Mucosa of descending colon (tissue), 3 donors: ENCODE results near the gene PPP2R5B. TPM values are rescaled to one million over a fixed set of nuclear protein-coding genes. Genes with fewer than 3 reads are reported as not detected.
"Not testable (repeated sequence)": the region's sequence is repeated elsewhere in the genome, so short reads cannot be mapped to it uniquely, and the experiment has no call there.

Experiments used
- ATAC-seq: fragments of 200-7000 bp; cut with Tn5 transposase; one replicate; pipeline ENCODE4 v1.9.1; 2020; ENCODE audit warnings: mild to moderate bottlenecking, moderate library complexity
- DNase-seq, 3 donors: peaks; one replicate each; pipeline ENCODE4 v3.0.0-alpha.2; 2020
- H3K36me3 ChIP-seq: fragments of 200-600 bp; one replicate; pipeline ENCODE4 v1.8.0; 2021; ENCODE audit warnings: low read depth, mild to moderate bottlenecking
- H3K4me1 ChIP-seq: fragments of 200-600 bp; one replicate; pipeline ENCODE4 v1.8.0; 2021; ENCODE audit warnings: low read depth, mild to moderate bottlenecking
- H3K4me3 ChIP-seq: fragments of 200-600 bp; one replicate; pipeline ENCODE4 v1.8.0; 2021; ENCODE audit warnings: mild to moderate bottlenecking
- H3K9me3 ChIP-seq: fragments of 200-600 bp; one replicate; pipeline ENCODE4 v1.8.0; 2021; ENCODE audit warnings: mild to moderate bottlenecking
- intact Hi-C, 2 donors: fragments of 100-400 bp; cut with DNase I in 1 of 2; cut with micrococcal nuclease in 1 of 2; formaldehyde crosslinking; loops; one replicate each; pipeline versions ENCODE4 v1.11.0 to v1.11.1; 2022; cut with DNase I, micrococcal nuclease
- microRNA-seq: library from miRNA; unstranded; fragments of <30 nt; microRNA quantifications from one replicate; pipeline ENCODE4, GENCODE V29; 2019
- total RNA-seq, 3 donors: library from RNA; stranded (reverse); fragmentation: NEBNext Ultra II Directional in 2 of 3; extraction: Animal tissue kit (Norgen Biotek cat#: 25700) in 2 of 3; gene quantifications; one replicate each; pipeline versions ENCODE4 v1.2.1 to v1.2.4, GENCODE V29; 2021 to 2023
- TF ChIP-seq, protein P1 (sequence below): fragments of 200-600 bp; IDR thresholded peaks from one replicate; pipeline ENCODE4 v1.8.0; 2022; ENCODE audit warnings: antibody characterized with exemption, mild to moderate bottlenecking
- donor health status: DM: no; HTN: no; CAD: no; lungs with moderate emphysema.
- donor health status: DM: no; HTN: no; CAD: no.
- donor health status: DM: no; HTN: yes; CAD: no.

Gene PPP2R5B
- total RNA-seq, 3 donors from 2014 or later = 23.0 to 39.7 (median 23.2) TPM

DNA sequence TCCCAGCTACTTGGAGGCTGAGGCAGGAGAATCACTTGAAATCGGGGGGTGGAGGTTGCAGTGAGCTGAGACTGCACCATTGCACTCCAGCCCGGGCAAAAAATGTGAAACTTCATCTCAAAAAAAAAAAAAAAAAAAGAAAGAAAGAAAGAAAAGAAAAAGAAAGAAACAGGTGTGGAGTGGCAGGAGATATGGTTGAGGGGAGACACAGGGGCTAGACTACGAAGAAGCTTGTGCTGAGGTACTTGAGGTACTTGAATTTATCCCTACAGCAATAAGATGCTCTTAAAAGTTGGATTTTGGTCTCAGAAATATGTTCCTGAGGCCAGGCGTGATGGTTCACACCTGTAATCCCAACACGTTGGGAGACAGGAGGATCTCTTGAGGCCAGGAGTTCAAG lies 49.6 kb downstream of the PPP2R5B start:
- no peaks in the 10 kb centered on the region for H3K9me3 ChIP-seq
- DNase-seq (no peak), ATAC-seq (no peak)
- no peaks in the 10 kb centered on the region for H3K36me3 ChIP-seq
- TF ChIP-seq, protein P1, sequence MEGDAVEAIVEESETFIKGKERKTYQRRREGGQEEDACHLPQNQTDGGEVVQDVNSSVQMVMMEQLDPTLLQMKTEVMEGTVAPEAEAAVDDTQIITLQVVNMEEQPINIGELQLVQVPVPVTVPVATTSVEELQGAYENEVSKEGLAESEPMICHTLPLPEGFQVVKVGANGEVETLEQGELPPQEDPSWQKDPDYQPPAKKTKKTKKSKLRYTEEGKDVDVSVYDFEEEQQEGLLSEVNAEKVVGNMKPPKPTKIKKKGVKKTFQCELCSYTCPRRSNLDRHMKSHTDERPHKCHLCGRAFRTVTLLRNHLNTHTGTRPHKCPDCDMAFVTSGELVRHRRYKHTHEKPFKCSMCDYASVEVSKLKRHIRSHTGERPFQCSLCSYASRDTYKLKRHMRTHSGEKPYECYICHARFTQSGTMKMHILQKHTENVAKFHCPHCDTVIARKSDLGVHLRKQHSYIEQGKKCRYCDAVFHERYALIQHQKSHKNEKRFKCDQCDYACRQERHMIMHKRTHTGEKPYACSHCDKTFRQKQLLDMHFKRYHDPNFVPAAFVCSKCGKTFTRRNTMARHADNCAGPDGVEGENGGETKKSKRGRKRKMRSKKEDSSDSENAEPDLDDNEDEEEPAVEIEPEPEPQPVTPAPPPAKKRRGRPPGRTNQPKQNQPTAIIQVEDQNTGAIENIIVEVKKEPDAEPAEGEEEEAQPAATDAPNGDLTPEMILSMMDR = no peak
- intact Hi-C loops = no loop called here
- H3K4me3 ChIP-seq = no peak overlapping the region
- peaks cover 9% of the 10 kb centered on the region for H3K4me1 ChIP-seq

DNA sequence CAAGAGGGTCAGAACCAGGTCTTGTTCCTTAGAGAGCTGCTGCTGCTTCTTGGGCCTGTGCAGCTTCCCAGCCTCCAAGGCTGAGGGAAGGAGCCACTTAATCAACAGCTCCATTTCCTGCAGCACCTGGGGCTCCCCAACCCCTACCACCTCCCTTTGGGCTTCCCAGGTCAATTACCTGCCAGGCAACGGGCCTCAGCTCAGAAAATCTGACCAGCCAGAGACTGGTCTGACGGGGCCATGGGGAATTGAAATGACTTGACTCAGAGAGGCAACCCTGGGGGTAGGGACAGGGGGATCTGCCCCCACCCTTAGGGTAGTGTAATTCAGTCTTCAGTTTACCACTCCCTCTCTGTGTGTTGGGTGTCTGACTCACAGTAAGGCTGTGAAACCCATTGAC lies 52.2 kb downstream of the PPP2R5B start:
- no peak for ATAC-seq
- no peak overlapping the region for H3K4me3 ChIP-seq
- TF ChIP-seq, protein P1 = no peak
- peak in 1 of 3 donors; percentile 5 for DNase-seq
- intact Hi-C loops = no loop called here
- no peaks in the 10 kb centered on the region for H3K9me3 ChIP-seq
- H3K36me3 ChIP-seq = no peaks in the 10 kb centered on the region
- H3K4me1 ChIP-seq = peaks cover 6% of the 10 kb centered on the region

DNA sequence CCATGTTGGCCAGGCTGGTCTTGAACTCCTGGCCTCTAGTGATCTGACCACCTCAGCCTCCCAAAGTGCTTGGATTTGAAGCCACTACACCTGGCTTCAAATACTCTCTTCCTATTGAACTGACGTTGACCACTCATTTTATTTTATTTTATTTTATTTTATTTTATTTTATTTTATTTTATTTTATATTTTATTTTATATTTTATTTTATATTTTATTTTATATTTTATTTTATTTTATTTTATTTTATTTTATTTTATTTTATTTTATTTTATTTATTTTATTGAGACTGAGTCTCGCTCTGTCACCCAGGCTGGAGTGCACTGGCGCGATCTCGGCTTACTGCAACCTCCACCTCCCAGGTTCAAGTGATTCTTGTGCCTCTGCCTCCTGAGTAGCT lies 58.9 kb downstream of the PPP2R5B start:
- H3K36me3 ChIP-seq, H3K4me3 ChIP-seq, DNase-seq, ATAC-seq, H3K4me1 ChIP-seq, intact Hi-C loops, H3K9me3 ChIP-seq: not testable (repeated sequence)

Small RNA genes lying within 50 kb of the gene (microRNA-seq; reads per million reads assigned to microRNA genes)
- not detected for gene MIR6749
- not detected for gene MIR6750

Other genes with a start within 250 kb of the PPP2R5B start
- gene NRXN2, start 201.5 kb upstream of the PPP2R5B start, total RNA-seq = 10 to 100 TPM in 1 of 3 donors, 1 to 10 TPM in 2; 3.9 to 42.0 (median 6.9) TPM
- 10 to 100 TPM in 1 of 3 donors, 1 to 10 TPM in 2; 3.3 to 25.6 (median 9.7) TPM for gene RASGRP2, start 180.5 kb upstream of the PPP2R5B start, total RNA-seq
- 10 to 100 TPM in 1 of 3 donors, 1 to 10 TPM in 2; 2.0 to 21.1 (median 2.8) TPM for gene PYGM, start 164.7 kb upstream of the PPP2R5B start, total RNA-seq
- 100 to 1,000 TPM; 223 to 317 (median 241) TPM for gene SF1, start 146.1 kb upstream of the PPP2R5B start, total RNA-seq
- gene MAP4K2, start 121.5 kb upstream of the PPP2R5B start, total RNA-seq = 10 to 100 TPM in 2 of 3 donors, 1 to 10 TPM in 1; 8.7 to 16.8 (median 14.1) TPM
- 10 to 100 TPM; 19.3 to 26.4 (median 21.9) TPM for gene MEN1, start 114.1 kb upstream of the PPP2R5B start, total RNA-seq
- 10 to 100 TPM; 24.3 to 73.1 (median 32.3) TPM for gene CDC42BPG, start 80.0 kb upstream of the PPP2R5B start, total RNA-seq
- 10 to 100 TPM; 58.3 to 85.9 (median 81.5) TPM for gene EHD1, start 46.1 kb upstream of the PPP2R5B start, total RNA-seq
- gene ATG2A, start 7.5 kb upstream of the PPP2R5B start, total RNA-seq = 10 to 100 TPM; 35.4 to 39.8 (median 36.6) TPM
- not detected for gene GPHA2, start 11.2 kb downstream of the PPP2R5B start, total RNA-seq
- gene MAJIN, start 47.4 kb downstream of the PPP2R5B start, total RNA-seq = not detected
- gene BATF2, start 72.3 kb downstream of the PPP2R5B start, total RNA-seq = 10 to 100 TPM; 12.7 to 25.3 (median 18.0) TPM
- gene ARL2, start 89.5 kb downstream of the PPP2R5B start, total RNA-seq = 10 to 100 TPM; 70.1 to 90.6 (median 71.4) TPM
- gene SNX15, start 102.8 kb downstream of the PPP2R5B start, total RNA-seq = 10 to 100 TPM; 28.5 to 46.6 (median 42.8) TPM
- gene SAC3D1, start 116.5 kb downstream of the PPP2R5B start, total RNA-seq = 10 to 100 TPM in 2 of 3 donors, 1 to 10 TPM in 1; 8.5 to 13.1 (median 11.8) TPM
- 10 to 100 TPM in 2 of 3 donors, 1 to 10 TPM in 1; 6.9 to 57.7 (median 32.6) TPM for gene NAALADL1, start 133.9 kb downstream of the PPP2R5B start, total RNA-seq
- 10 to 100 TPM in 1 of 3 donors, 1 to 10 TPM in 2; 2.9 to 14.6 (median 4.8) TPM for gene CDCA5, start 159.4 kb downstream of the PPP2R5B start, total RNA-seq
- 10 to 100 TPM; 36.3 to 50.6 (median 42.6) TPM for gene ZFPL1, start 159.5 kb downstream of the PPP2R5B start, total RNA-seq
- gene VPS51, start 171.5 kb downstream of the PPP2R5B start, total RNA-seq = 100 to 1,000 TPM; 149 to 200 (median 156) TPM
- 10 to 100 TPM; 13.1 to 25.7 (median 23.6) TPM for gene TM7SF2, start 187.2 kb downstream of the PPP2R5B start, total RNA-seq
- gene ZNHIT2, start 193.0 kb downstream of the PPP2R5B start, total RNA-seq = 1 to 10 TPM; 5.1 to 8.3 (median 6.0) TPM
- gene FAU, start 197.4 kb downstream of the PPP2R5B start, total RNA-seq = 100 to 1,000 TPM; 680 to 873 (median 705) TPM
- 10 to 100 TPM; 42.6 to 48.5 (median 45.4) TPM for gene MRPL49, start 197.6 kb downstream of the PPP2R5B start, total RNA-seq
- gene SYVN1, start 209.8 kb downstream of the PPP2R5B start, total RNA-seq = 10 to 100 TPM; 59.7 to 62.2 (median 60.3) TPM
- gene SPDYC, start 245.5 kb downstream of the PPP2R5B start, total RNA-seq = not detected